DMS114 treated with DMSO at 0.1 percent for 48 hours (cell line): Measurements from ENCODE around the gene PIRT.

Experiments used
- DNase-seq: peaks from one replicate; lab custom pipeline; 2025; ENCODE audit not compliant: unreplicated experiment; lab: John Stamatoyannopoulos, UW

PIRT gene

GRCh38 chr17:10821770-10822169 lies 16.1 kb downstream of the PIRT start:
- DNase-seq = no peak

- DNase-seq = no peak
These were observed 16.8 kb downstream of the PIRT start for GRCh38 chr17:10821054-10821453.

- DNase-seq = no peak
These were observed 22.6 kb downstream of the PIRT start for GRCh38 chr17:10815319-10815718.

GRCh38 chr17:10814075-10814474 lies 23.8 kb downstream of the PIRT start:
- DNase-seq = no peak

GRCh38 chr17:10812674-10813073 lies 25.2 kb downstream of the PIRT start:
- DNase-seq = no peak

GRCh38 chr17:10809605-10810004 lies 28.3 kb downstream of the PIRT start:
- DNase-seq = no peak

GRCh38 chr17:10807704-10808128 lies 30.2 kb downstream of the PIRT start:
- no peak for DNase-seq

GRCh38 chr17:10806545-10807262 lies 31.2 kb downstream of the PIRT start:
- no peak for DNase-seq

- no peak for DNase-seq
These were observed 32.0 kb downstream of the PIRT start for GRCh38 chr17:10805911-10806310.

GRCh38 chr17:10804546-10804945 lies 33.3 kb downstream of the PIRT start:
- DNase-seq = no peak

GRCh38 chr17:10803830-10804475 lies 33.9 kb downstream of the PIRT start, which contains the start of gene TMEM238L:
Gene TMEM238L (minus strand): TSS chr17:10804099. CDS start chr17:10803963, 136 bp downstream.
- no peak for DNase-seq

- DNase-seq = no peak
These were observed 34.5 kb downstream of the PIRT start for GRCh38 chr17:10803350-10803749.

GRCh38 chr17:10802496-10803284 lies 35.2 kb downstream of the PIRT start:
- DNase-seq = no peak

- DNase-seq = no peak
These were observed 38.5 kb downstream of the PIRT start for GRCh38 chr17:10799407-10799806.

GRCh38 chr17:10798910-10799309 lies 39.0 kb downstream of the PIRT start:
- DNase-seq = no peak

- DNase-seq = no peak
These were observed 39.5 kb downstream of the PIRT start for GRCh38 chr17:10798332-10798749.

GRCh38 chr17:10797476-10798328 lies 40.2 kb downstream of the PIRT start:
- no peak for DNase-seq

GRCh38 chr17:10793816-10794215 lies 44.1 kb downstream of the PIRT start:
- no peak for DNase-seq

- no peak for DNase-seq
These were observed 44.6 kb downstream of the PIRT start for GRCh38 chr17:10793256-10793655.

GRCh38 chr17:10792151-10792550 lies 45.7 kb downstream of the PIRT start:
- DNase-seq = no peak
